Ovary (tissue), 3 donors: ENCODE data around the gene ADAMTS8.

Experiments used
- CTCF ChIP-seq, 3 donors: fragments of 450-650 bp in 2 of 3; fragments of 200-600 bp in 1 of 3; IDR thresholded peaks; one replicate each; pipeline versions ENCODE4 v1.5.1 to v1.8.0; 2016 to 2022; ENCODE audit warnings: antibody characterized with exemption in 3 of 3, mild to moderate bottlenecking in 1 of 3
- EP300 ChIP-seq: sonication (generic); formaldehyde crosslinking; IDR thresholded peaks from one replicate; pipeline ENCODE4 v1.6.1; 2017; ENCODE audit warnings: antibody characterized with exemption
- donor health status: DM: no; HTN: no; CAD: no.

DNA sequence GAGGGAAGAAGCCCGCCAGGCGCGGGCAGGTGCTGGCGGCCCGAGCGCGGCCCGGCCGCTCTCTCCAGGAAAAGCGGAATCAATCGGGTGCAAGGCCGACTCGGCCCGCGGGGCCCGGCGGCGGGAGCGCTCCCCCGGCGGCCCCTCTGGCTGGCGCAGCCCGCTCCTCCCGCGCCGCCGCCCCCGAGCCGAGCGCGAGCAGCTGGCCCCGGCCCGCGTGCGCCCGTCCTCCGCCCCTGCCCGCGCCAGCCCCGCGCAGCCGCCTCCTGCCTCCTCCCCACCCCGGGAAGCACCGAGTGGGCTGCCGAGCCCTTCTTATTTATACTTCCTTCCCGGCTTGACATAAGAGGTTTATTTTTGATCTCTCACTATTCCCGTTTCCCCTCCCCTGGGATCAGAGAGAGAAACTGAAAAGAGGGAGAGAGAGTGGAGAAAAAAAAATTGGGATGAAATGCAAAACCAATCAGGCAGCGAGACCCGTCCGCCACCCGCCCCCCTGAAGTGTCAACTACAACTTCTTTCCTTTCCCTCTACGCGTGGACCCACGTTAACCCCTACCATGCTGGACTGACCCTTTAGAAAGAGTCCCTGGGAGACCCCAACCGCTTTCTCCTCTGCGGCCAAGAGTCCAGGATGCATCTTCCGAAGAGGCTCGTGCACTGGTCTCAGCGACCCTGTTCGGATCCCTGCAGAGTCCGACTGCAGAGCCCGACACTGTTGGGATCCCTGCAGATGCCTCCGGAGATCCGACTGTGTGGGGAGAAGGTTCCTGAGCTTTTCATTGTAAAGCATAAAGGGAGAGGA lies at the start of gene ADAMTS8:
- TF ChIP-seq CTCF (IDR thresholded peaks at IDR 0.05) = no peak
- TF ChIP-seq EP300 = no peak
